ENCODE data around the gene JAKMIP1.

The JAKMIP1 gene

DNA sequence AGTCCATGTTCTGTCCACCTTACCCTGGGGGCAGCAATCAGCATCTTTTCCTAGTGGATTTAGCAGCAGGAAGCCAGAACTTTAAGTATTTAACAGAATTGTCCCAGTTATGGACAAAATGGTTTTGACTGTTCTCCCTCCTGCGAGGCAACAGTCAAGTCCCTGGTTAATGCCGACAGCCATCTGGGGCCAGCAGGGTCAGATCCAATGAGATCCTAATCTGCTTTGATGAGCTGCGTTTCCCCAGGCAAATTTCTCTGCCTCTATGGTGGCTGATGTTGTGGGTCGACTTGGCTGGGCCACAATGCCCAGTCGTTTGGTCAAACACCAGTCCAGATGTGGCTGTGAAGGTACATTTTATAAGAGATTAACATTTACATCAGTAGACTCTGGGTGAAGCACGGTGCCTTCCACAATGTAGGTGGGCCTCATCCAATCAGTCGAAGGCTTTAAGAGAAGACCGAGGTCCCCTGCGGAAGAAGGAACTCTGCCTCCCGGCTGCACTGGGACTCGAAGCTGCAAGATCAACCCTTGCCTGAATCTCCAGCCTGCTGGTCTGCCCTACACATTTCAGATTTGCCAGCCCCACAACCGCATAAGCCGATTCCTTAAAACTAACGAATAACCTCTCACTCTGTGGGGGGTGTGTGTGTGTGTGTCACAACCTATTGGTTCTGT lies 93.1 kb downstream of the JAKMIP1 start:
- TF ChIP-seq, protein P1, sequence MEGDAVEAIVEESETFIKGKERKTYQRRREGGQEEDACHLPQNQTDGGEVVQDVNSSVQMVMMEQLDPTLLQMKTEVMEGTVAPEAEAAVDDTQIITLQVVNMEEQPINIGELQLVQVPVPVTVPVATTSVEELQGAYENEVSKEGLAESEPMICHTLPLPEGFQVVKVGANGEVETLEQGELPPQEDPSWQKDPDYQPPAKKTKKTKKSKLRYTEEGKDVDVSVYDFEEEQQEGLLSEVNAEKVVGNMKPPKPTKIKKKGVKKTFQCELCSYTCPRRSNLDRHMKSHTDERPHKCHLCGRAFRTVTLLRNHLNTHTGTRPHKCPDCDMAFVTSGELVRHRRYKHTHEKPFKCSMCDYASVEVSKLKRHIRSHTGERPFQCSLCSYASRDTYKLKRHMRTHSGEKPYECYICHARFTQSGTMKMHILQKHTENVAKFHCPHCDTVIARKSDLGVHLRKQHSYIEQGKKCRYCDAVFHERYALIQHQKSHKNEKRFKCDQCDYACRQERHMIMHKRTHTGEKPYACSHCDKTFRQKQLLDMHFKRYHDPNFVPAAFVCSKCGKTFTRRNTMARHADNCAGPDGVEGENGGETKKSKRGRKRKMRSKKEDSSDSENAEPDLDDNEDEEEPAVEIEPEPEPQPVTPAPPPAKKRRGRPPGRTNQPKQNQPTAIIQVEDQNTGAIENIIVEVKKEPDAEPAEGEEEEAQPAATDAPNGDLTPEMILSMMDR (IDR thresholded peaks at IDR 0.05; ENCODE audit: low read depth, low read length): no peak
- H3K4me3 ChIP-seq (ENCODE audit: low read depth, low read length): no peak overlapping the region
- in situ Hi-C loops (cut with HindIII; ENCODE audit: low sequenced_read_pairs): no loop called here
- no peak for DNase-seq (ENCODE audit: low read depth, low spot score)

DNA sequence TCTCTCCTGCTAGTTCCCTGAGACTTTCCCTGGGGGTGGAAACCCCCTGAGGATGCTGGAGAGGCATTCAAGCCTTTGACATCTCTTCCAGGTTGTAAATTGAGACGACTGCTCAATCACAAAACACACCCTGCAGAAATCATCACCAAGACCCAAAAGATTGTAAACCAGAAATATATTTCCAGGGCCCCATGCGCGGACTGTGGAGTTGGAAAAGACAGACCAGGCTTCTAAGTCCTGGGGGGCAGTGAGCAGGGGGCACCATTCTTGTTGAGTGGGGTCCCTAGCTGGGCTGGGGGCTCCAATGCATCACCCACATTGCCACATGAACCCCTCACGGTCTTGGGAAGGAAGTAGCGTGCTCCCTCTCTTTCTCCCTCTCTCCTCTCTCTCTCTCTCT lies 94.2 kb downstream of the JAKMIP1 start:
- no peak for DNase-seq (ENCODE audit: low read depth, low spot score)
- H3K4me3 ChIP-seq (ENCODE audit: low read depth, low read length): no peak overlapping the region
- TF ChIP-seq, protein P1 (IDR thresholded peaks at IDR 0.05; ENCODE audit: low read depth, low read length): no peak
- in situ Hi-C loops (cut with HindIII; ENCODE audit: low sequenced_read_pairs): no loop called here

DNA sequence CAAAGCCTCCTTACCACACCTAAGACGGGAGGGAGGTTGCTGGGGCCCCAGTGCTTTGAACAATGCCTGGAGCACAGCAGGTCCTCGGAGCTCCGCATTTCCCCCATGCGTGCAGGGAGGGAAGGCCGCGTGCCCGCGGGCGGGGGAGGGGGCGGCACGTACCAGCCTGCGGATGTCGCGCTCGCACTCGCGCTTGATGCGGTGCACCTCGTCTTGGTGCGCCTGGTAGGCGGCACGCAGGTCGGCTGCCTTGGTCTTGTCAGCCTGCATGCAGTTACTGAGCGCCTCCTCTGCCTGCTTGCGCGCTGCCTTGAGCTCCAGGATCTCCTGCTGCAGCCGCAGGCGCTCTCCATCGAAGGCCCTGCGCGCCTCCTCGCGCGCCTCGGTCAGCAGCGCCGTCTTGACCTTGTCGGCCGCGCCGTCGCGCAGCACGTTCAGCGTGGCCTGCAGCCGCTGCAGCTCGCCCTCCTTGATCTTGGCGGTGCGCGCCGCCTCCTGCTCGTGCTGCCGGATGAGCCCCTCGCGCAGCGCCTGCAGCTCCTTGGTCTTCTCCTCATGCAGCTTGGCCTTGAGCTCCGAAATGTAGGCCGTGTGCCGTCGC lies 94.9 kb downstream of the JAKMIP1 start:
- no peak for DNase-seq (ENCODE audit: low read depth, low spot score)
- TF ChIP-seq, protein P1 (IDR thresholded peaks at IDR 0.05; ENCODE audit: low read depth, low read length): no peak
- no peak overlapping the region for H3K4me3 ChIP-seq (ENCODE audit: low read depth, low read length)
- in situ Hi-C loops (cut with HindIII; ENCODE audit: low sequenced_read_pairs): no loop called here

DNA sequence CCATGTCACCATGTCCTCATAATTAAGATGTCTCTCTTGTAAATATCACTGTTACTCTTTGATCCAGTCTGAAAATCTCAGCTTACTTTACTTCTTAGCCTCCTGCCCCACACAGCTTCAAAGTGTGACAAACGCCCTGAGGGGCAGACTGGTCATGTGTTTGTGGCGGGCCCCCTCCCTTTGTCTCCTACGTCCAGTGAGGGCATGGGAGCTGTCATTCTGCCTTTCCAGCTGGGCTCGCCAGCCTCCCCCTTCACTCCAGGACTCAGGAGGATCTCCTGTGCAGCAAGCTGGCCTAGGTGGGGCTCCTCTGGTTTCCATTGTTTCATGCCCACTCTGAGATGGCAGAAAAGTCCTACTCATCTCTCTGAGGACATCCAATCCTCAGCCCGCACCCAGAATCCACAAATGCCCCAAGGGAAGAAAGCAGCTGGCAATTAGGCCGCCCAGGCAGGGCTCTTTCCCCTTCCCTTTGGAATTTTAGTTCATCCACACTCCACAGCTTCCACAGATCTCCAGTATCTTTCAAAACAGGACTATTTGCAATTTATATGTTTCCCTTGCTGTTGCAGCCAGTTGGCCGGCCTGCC lies 95.7 kb downstream of the JAKMIP1 start:
- no peak for DNase-seq (ENCODE audit: low read depth, low spot score)
- TF ChIP-seq, protein P1 (IDR thresholded peaks at IDR 0.05; ENCODE audit: low read depth, low read length): no peak
- in situ Hi-C loops (cut with HindIII; ENCODE audit: low sequenced_read_pairs): no loop called here
- H3K4me3 ChIP-seq (ENCODE audit: low read depth, low read length): no peak overlapping the region

DNA sequence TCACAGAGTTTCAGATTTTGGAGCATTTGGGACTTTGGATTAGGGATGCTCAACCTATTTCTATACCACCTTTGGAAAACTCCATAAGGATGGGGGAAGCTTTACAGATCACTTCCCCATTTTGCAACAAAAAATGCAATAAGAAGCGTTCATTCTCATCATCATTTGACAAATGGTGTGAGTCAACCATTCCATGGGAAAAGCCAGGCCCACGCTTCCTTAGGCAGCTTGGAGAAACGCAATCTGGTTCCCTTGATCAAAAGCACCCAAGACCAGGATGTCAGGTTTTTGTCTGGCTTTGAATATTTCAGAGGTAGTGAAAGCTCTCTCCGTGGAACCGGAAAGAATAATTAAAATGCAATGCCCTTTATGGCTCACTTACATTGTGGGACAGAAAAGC lies 102.8 kb downstream of the JAKMIP1 start:
- in situ Hi-C loops (cut with HindIII; ENCODE audit: low sequenced_read_pairs): no loop called here
- TF ChIP-seq, protein P1 (IDR thresholded peaks at IDR 0.05; ENCODE audit: low read depth, low read length): no peak
- no peak overlapping the region for H3K4me3 ChIP-seq (ENCODE audit: low read depth, low read length)
- DNase-seq (ENCODE audit: low read depth, low spot score): no peak

DNA sequence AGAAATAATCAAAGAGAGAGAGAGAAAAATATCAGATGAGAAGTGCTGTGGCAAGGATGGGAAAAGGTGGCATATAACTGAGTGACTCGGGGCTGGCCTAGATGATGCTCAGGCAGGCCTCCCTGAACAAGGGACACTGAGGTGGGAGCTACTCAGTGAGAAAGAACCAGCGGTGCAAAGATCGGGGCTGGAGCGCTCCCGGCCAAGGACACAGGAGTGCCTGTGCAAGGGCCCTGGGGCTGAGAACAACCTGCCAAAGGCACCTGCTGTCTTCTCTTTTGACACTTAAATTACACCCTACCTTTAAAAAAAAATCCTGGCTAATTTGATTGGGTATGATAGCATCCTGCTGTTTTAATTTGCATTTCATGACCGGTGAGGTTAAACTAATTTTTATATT lies 104.5 kb downstream of the JAKMIP1 start:
- H3K4me3 ChIP-seq (ENCODE audit: low read depth, low read length): no peak overlapping the region
- in situ Hi-C loops (cut with HindIII; ENCODE audit: low sequenced_read_pairs): no loop called here
- TF ChIP-seq, protein P1 (IDR thresholded peaks at IDR 0.05; ENCODE audit: low read depth, low read length): no peak
- no peak for DNase-seq (ENCODE audit: low read depth, low spot score)
